ENCODE results near the gene TUBB3.
"Not testable (repeated sequence)": the region's sequence is repeated elsewhere in the genome, so short reads cannot be mapped to it uniquely, and the experiment has no call there.

Gene TUBB3

DNA sequence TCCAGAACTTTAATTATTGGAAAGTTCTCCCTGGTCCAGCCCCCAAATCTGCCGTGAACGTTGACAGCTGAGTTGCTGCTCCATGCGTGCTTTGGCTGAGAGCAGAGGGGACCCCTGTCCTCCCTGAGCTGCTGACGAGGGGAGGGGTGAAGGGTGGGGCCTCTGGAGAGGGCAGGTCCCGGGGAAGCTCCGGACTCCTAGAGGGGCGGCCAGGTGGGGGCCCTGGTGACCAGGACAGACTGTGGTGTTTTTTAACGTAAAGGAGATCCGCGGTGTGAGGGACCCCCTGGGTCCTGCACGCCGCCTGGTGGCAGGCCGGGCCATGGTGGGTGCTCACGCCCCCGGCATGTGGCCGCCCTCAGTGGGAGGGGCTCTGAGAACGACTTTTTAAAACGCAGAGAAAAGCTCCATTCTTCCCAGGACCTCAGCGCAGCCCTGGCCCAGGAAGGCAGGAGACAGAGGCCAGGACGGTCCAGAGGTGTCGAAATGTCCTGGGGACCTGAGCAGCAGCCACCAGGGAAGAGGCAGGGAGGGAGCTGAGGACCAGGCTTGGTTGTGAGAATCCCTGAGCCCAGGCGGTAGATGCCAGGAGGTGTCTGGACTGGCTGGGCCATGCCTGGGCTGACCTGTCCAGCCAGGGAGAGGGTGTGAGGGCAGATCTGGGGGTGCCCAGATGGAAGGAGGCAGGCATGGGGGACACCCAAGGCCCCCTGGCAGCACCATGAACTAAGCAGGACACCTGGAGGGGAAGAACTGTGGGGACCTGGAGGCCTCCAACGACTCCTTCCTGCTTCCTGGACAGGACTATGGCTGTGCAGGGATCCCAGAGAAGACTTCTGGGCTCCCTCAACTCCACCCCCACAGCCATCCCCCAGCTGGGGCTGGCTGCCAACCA lies 4.4 kb upstream of the TUBB3 start, which contains the start of gene MC1R:
Gene MC1R, plus strand, starts transcription at position 410 of the 895 bp plus-strand sequence. Its CDS starts 397 bp downstream, at position 807.
- no peak for DNase-seq

- DNase-seq, result no peak
These were observed 3.4 kb upstream of the TUBB3 start for GRCh38 chr16:89919535-89920406.

DNA sequence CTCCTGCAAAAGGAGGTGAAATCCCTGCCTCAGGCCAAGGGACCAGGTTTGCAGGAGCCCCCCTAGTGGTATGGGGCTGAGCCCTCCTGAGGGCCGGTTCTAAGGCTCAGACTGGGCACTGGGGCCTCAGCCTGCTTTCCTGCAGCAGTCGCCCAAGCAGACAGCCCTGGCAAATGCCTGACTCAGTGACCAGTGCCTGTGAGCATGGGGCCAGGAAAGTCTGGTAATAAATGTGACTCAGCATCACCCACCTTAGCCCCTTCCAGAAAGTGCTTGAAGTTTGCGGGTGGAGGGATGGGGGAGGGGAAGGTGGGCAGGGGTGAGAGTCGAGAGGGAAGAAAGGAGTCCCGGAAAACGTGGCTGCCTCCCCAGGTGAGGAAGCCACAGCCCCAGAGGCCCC lies 2.4 kb upstream of the TUBB3 start:
- DNase-seq, result no peak

GRCh38 chr16:89921131-89921701 lies 1.9 kb upstream of the TUBB3 start:
- no peak for DNase-seq

DNA sequence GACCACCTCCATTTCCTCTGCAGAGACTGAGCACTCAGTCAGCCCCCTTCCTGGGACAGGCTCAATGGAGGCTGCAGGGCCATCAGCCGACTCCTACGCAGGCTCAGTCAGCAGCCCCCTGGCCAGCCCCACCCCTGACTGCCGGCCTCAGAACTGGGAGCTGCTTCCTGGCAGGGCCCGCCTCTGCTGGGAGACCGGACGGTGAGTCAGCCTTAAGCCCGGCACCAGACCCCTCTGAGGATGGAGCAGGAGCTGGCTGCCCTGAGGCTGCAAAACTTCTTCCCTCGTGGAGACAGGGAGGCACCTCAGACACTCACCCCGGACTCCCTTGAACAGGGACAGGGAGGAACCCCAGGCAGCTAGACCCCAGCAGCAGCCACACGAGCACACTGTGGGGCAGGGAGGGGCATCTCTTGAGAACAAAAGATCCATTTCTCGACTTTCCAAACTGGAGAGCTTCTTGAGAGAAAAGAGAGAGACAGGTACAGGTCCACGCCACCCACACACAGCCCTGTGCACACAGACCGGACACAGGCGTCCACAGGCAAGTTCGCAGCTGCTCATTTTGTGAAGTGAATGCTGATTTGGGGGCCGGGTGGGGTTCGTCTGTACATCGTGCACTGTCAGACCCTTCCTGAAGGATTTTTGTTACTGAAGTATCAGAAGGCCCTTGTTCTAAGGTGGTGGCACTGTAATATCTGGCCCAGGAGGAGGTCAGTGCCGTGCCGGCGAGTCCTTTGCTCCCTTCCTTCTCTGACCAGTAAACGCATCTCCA lies 1.3 kb upstream of the TUBB3 start:
- DNase-seq, result no peak

DNA sequence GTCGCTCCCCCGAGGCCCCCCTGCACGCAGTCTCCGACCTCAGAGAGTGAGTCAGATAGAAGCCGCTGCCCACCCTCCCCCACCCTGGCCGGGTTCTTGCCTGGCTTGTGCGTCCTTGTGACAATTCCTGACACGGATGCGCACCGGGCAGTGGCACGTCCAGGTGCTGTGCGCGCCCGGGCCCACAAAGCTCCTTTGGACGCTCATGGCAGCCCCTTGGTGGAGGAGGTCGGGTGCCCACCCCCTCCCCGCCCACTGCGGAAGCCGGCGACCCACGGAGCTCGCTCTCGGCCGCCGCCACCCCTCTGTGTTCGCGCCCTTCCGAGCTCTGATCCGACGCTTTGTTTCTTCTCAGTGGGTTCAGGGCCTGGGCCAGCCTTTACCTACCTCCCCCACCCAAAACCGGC lies 662 bp upstream of the TUBB3 start:
- no peak for DNase-seq

GRCh38 chr16:89923640-89924296 lies 626 bp downstream of the TUBB3 start:
- DNase-seq, result no peak

DNA sequence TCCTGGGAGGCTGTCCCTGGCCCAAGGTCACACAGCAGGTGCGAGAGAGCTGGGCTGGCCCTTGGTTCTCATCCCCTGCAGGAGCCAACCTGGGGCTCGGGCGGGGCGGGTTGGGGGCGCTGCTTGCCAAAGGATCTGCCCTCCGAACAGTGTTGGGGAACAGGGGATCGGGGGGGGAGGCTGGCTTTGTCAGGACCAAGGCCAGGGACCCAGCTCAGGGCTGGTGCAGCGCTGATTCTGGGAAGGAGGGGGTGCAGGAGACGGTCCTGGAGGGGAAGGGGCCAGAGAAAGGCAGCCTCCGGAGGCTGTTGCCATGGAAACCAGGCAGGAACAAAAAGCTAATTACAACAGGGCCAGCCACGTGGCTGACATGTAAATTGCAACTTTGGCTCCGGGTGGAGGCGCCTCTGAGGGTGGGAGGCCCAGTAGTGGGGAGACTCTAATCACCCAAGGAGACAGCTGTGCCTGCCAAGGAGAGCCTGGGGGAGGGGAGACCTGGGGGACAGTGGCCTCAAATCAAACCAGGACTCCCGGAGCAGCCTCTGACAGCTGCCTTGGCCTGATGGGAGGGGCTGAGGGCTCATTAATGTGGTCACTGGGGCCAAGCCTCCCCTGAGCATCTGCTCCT lies 1.3 kb downstream of the TUBB3 start:
- no peak for DNase-seq

- no peak for DNase-seq
These were observed 1.8 kb downstream of the TUBB3 start for GRCh38 chr16:89924925-89925307.

DNA sequence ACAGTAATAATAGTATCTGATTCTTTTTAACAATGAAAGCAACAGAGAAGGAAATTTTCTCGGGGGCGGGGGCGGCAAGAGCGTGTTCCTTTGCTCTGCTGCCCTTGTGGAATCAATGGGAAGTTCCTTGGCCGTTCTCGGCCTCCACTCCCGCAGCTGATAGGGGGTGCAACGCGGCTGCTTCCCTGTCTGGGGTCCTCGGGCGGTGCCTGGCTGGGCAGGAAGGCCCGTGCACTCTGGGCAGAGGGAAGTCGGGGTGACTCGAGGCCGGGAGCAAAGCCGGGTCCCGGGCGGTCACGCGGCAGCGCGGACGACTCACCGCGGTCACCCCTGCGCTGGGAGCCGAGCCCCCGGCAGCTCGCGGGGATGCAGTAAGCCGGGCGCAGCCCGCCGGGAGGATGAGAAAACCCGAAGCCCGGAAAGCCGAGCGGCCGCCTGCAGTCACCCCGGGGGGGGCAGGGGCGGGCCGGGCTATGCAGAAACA lies 2.5 kb downstream of the TUBB3 start:
- no peak for DNase-seq

DNA sequence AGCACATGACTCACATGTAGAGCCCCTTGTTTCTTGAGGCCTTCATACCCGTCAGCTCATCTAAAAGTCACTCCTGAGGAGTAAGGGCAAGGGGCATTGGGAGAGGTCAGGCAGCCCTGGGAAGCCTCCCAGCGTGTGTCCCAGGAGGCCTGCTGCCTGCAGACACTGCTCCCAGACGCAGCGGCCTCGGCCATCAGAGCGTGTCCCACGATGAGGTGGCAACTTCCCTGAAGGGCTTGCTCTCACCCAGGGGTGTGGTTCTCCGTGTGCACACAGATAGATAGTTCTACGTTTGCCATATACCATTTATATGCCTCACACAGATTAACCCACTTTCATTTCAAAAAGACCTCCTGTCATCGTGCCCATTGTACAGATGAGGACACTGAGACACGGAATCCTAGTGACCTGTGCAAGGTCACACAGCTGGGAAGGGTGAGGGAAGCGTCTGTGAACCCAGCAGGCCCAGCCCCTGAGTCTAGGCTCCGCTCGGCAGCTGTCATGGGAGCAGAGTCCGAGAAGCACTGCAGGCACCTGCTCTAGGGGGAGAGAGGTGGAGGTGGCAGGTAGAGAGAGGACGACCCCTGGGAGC lies 8.3 kb downstream of the TUBB3 start:
- no peak for DNase-seq

DNA sequence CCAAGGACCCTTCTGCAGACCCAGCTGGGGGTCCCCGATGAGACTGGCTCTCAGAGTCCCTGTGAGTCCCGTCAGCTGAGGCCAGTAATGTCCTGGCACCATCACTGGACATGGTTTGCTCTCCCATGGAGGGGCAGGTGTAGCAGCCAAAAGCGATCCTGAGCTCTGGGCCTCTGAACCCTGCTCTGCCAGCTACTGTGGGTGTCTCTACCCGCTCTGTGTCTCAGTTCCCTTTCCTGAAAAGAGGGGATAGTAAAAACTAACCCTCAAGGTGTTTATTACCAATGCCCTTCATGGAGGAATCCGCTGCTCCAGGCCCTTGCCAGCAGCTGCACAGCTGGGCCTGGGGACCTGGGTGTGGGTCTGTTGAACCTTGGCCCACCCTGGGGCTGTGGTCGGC lies 8.8 kb downstream of the TUBB3 start:
- no peak for DNase-seq

DNA sequence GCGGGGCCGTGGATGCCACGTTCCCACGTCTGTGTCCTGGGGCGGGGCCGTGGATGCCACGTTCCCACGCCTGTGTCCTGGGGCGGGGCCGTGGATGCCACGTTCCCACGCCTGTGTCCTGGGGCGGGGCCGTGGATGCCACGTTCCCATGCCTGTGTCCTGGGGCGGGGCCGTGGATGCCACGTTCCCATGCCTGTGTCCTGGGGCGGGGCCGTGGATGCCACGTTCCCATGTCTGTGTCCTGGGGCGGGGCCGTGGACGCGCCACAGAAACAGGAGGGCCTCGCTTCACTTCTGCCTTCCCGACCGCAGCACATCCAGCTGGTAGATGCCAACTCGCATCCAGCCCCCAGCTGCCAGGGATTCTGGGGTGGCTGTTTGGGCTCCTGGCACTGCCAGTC lies 10.9 kb downstream of the TUBB3 start:
- not testable (repeated sequence) for DNase-seq

GRCh38 chr16:89934611-89935553 lies 11.7 kb downstream of the TUBB3 start:
- DNase-seq, result no peak

GRCh38 chr16:89935620-89936019 lies 12.5 kb downstream of the TUBB3 start:
- DNase-seq, result not testable (repeated sequence)

GRCh38 chr16:89936034-89936433 lies 12.9 kb downstream of the TUBB3 start:
- DNase-seq, result no peak

DNA sequence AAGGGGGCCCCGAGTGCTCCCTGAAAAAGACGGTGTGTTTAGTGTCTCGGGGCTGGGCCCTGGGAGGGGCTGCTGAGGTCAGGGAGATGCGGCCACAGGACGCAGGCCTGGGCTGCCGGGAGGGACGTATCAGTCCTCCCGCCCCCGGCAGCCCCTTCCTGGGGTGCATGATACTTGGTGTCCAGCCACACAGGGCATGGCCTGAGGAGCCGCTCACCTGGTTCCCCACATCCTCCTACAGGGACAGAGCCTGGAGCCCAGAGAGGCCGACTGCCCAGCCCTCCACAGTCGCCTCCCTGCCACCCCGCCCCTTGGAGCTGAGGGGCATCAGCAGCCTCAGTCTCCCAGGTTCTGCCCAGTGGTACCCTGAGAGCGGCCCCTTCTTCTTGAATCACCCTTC lies 13.4 kb downstream of the TUBB3 start:
- DNase-seq, result no peak

DNA sequence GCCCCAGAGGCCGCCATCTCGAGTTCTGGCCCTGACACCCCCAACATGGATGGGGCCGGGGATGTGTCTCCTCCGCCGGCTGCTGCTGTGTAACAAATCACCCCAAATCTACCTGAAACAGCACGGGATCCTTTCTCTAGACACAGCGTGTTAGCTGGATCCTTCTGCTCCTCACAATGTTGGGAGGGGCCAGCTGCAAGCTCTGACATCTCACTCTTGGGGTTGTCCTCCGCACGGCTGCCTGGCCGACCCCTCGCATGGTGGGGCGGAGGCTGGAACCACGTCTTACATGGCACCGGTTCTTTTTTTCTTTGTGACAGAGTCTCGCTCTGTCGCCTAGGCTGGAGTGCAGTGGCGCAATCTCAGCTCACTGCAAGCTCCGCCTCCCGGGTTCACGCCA lies 13.8 kb downstream of the TUBB3 start:
- DNase-seq, result no peak

DNA sequence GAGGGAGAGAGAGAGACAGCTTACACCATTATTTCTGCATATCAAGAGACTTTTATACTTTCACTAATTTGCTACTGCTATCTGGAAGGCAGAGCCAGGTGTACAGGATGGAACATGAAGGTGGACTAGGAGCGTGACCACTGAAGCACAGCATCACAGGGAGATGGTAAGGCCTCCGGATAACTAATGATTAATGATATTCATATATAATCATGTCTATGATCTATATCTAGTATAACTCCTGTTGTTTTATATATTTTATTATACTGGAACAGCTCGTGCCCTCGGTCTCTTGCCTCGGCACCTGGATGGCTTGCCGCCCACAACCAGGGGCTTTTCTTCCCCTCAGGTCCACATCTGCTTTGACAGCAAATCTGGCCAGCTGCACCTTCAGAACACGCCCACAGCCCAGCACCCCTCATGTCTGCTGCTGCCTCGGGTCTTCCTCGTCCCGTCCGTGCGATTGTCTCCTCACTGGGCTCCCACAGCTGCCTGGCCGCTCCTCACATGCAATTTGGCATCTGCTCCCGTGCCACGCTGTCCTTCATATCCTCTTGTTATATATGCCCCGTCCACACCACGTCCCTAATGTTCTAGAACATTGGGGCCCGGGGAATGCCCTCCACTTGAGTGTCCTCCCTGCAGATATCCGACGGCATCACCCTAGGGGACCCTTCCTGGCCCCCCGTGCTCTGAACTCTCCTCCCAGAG lies 15.2 kb downstream of the TUBB3 start:
- no peak for DNase-seq
